ENCODE measurements around the gene EDA. TPM values are rescaled to one million over a fixed set of nuclear protein-coding genes. Genes with fewer than 3 reads are reported as not detected.

The EDA gene
- under 0.01 and 0.59 TPM in 2 replicates for total RNA-seq

- DNase-seq (ENCODE audit: insufficient read length, low spot score, missing footprints) = peak; percentile 69
Measured at GRCh38 chrX:69615779-69616456, at the start of gene EDA. EDA (plus strand) TSS chrX:69616113.

DNA sequence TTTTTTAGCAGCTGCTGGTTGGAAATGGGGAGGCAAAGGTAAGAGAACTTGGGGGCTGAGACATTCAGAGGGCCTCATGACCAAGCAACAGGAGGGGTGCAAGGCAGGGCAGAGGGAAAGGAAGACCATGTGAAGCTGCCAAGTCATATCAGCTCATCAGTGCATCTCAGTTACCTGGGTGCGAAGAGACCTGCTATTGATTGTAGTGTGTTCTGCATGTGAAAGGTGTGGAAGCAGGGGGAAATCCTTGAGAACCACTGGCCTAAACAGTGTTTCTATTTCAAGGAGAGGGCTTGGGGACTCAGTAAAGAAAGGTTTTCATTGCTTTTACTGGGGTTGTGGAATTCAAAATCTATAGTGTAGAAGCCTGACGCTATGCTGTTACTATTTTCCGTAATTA lies 47.1 kb upstream of the EDA start:
- Histone ChIP-seq H3K36me3 (ENCODE audit: insufficient read depth, low read length) (no peaks in the 10 kb centered on the region), H3K4me1 (ENCODE audit: insufficient read depth, low read length) (no peaks in the 10 kb centered on the region), H3K27ac (ENCODE audit: low read depth, low read length) (no peak overlapping the region), H2AFZ (ENCODE audit: low read length) (no peak overlapping the region), H3K9me3 (ENCODE audit: low read depth, low read length) (no peaks in the 10 kb centered on the region), H3K79me2 (ENCODE audit: insufficient read depth, low read length) (no peaks in the 10 kb centered on the region), H3K4me2 (ENCODE audit: insufficient read depth, low read length) (no peak overlapping the region), H4K20me1 (ENCODE audit: insufficient read depth, low read length) (no peaks in the 10 kb centered on the region), H3K27me3 (ENCODE audit: insufficient read depth, low read length) (peaks cover 9% of the 10 kb centered on the region), H3K4me3 (ENCODE audit: insufficient read depth, low read length) (no peak overlapping the region)
- no peak for TF ChIP-seq CTCF (IDR thresholded peaks at IDR 0.05; ENCODE audit: extremely low read depth, low read depth, low read length)
- no peak for DNase-seq (ENCODE audit: insufficient read length, low spot score, missing footprints)

More at GRCh38 chrX:69615779-69616456, at the start of gene EDA:
- H2AFZ ChIP-seq (ENCODE audit: low read length) = peak within 1 kb of the TSS; percentile 29
- no peak for TF ChIP-seq CTCF (IDR thresholded peaks at IDR 0.05; ENCODE audit: extremely low read depth, low read depth, low read length)
- H3K36me3 ChIP-seq (ENCODE audit: insufficient read depth, low read length) = no peaks in the 10 kb centered on the region
- H3K27ac ChIP-seq (ENCODE audit: low read depth, low read length) = no peak within 1 kb of the TSS
- H4K20me1 ChIP-seq (ENCODE audit: insufficient read depth, low read length) = no peaks in the 10 kb centered on the region
- peak within 1 kb of the TSS; percentile 37 for H3K4me3 ChIP-seq (ENCODE audit: insufficient read depth, low read length)
- no peaks in the 10 kb centered on the region for H3K4me1 ChIP-seq (ENCODE audit: insufficient read depth, low read length)
- no peaks in the 10 kb centered on the region for H3K9me3 ChIP-seq (ENCODE audit: low read depth, low read length)
- H3K79me2 ChIP-seq (ENCODE audit: insufficient read depth, low read length) = no peaks in the 10 kb centered on the region
- peaks cover 55% of the 10 kb centered on the region for H3K27me3 ChIP-seq (ENCODE audit: insufficient read depth, low read length)
- no peak within 1 kb of the TSS for H3K4me2 ChIP-seq (ENCODE audit: insufficient read depth, low read length)

DNA sequence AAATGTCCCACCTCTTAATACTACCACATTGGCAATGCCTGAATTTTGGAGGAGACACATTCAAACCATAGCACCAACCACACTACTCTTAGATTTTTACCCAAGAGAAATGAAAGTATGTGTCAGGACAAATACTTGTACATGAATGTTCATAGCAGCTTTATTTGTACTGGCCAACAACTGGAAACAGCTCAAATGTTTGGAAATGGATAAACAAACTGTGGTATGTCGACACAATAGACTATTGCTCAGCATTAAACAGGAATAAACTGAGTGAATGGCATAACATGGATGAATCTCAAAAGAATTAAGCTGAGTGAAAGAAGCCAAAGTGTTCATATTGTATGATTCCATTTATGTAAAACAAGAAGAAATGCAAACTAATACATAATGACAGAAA lies 18.5 kb upstream of the EDA start:
- no peaks in the 10 kb centered on the region for H3K79me2 ChIP-seq (ENCODE audit: insufficient read depth, low read length)
- H3K4me3 ChIP-seq (ENCODE audit: insufficient read depth, low read length) = no peak overlapping the region
- no peak for DNase-seq (ENCODE audit: insufficient read length, low spot score, missing footprints)
- no peaks in the 10 kb centered on the region for H4K20me1 ChIP-seq (ENCODE audit: insufficient read depth, low read length)
- no peaks in the 10 kb centered on the region for H3K4me1 ChIP-seq (ENCODE audit: insufficient read depth, low read length)
- H3K36me3 ChIP-seq (ENCODE audit: insufficient read depth, low read length) = no peaks in the 10 kb centered on the region
- no peak overlapping the region for H3K27ac ChIP-seq (ENCODE audit: low read depth, low read length)
- peaks cover 15% of the 10 kb centered on the region for H3K27me3 ChIP-seq (ENCODE audit: insufficient read depth, low read length)
- no peak for TF ChIP-seq CTCF (IDR thresholded peaks at IDR 0.05; ENCODE audit: extremely low read depth, low read depth, low read length)
- H3K4me2 ChIP-seq (ENCODE audit: insufficient read depth, low read length) = no peak overlapping the region
- no peak overlapping the region for H2AFZ ChIP-seq (ENCODE audit: low read length)
- H3K9me3 ChIP-seq (ENCODE audit: low read depth, low read length) = no peaks in the 10 kb centered on the region

- Histone ChIP-seq H3K36me3 (ENCODE audit: insufficient read depth, low read length) (no peaks in the 10 kb centered on the region), H3K27me3 (ENCODE audit: insufficient read depth, low read length) (peaks cover 18% of the 10 kb centered on the region), H4K20me1 (ENCODE audit: insufficient read depth, low read length) (no peaks in the 10 kb centered on the region), H3K4me1 (ENCODE audit: insufficient read depth, low read length) (no peaks in the 10 kb centered on the region), H3K9me3 (ENCODE audit: low read depth, low read length) (no peaks in the 10 kb centered on the region), H3K4me2 (ENCODE audit: insufficient read depth, low read length) (no peak overlapping the region), H3K79me2 (ENCODE audit: insufficient read depth, low read length) (no peaks in the 10 kb centered on the region), H2AFZ (ENCODE audit: low read length) (no peak overlapping the region), H3K27ac (ENCODE audit: low read depth, low read length) (no peak overlapping the region), H3K4me3 (ENCODE audit: insufficient read depth, low read length) (no peak overlapping the region)
- TF ChIP-seq CTCF (IDR thresholded peaks at IDR 0.05; ENCODE audit: extremely low read depth, low read depth, low read length) = no peak
- DNase-seq (ENCODE audit: insufficient read length, low spot score, missing footprints) = no peak
Measured at GRCh38 chrX:69600182-69600581, 15.7 kb upstream of the EDA start.

Data from osteoblast (primary cell).